MCF 10A (cell line): Measurements from ENCODE around the gene OSCAR. TPM values are rescaled to one million over a fixed set of nuclear protein-coding genes. Genes with fewer than 3 reads are reported as not detected.

ENCODE experiments used
- BruUV-seq: library from RNA; stranded (reverse); fragments of 400-500 nt; replicated peaks from 2 replicates; lab custom pipeline; 2021; lab: Mats Ljungman, UMichigan
- CTCF ChIA-PET: fragments of 300-600 bp; sonication (Branson Sonifier 250); formaldehyde crosslinking; extraction: SDS; loops from one replicate; lab custom pipeline; 2021; ENCODE audit warnings: antibody characterized with exemption, inconsistent platforms; lab: Yijun Ruan, JAX
- POLR2A ChIA-PET: fragments of 300-600, 350-650 bp; sonication (Branson Sonifier 250); formaldehyde crosslinking; extraction: SDS; loops from one replicate; lab custom pipeline; 2020; ENCODE audit warnings: antibody characterized with exemption, inconsistent platforms; lab: Yijun Ruan, JAX
- DNase-seq: peaks from one replicate; pipeline ENCODE4 v3.0.0-alpha.2; 2018; ENCODE audit not compliant: unreplicated experiment
- H3K27ac Mint-ChIP-seq: one replicate; pipeline ENCODE4 v1.8.0; 2022; ENCODE audit warnings: mild to moderate bottlenecking, low read depth, mixed read lengths; ENCODE audit not compliant: unreplicated experiment
- H3K27me3 Mint-ChIP-seq: one replicate; pipeline ENCODE4 v1.8.0; 2022; ENCODE audit warnings: mixed read lengths; ENCODE audit not compliant: insufficient read depth, unreplicated experiment
- H3K36me3 Mint-ChIP-seq: one replicate; pipeline ENCODE4 v1.8.0; 2022; ENCODE audit warnings: mild to moderate bottlenecking, moderate library complexity, mixed read lengths; ENCODE audit not compliant: insufficient read depth, unreplicated experiment
- H3K4me1 Mint-ChIP-seq: one replicate; pipeline ENCODE4 v1.8.0; 2022; ENCODE audit warnings: mixed read lengths; ENCODE audit not compliant: insufficient read depth, unreplicated experiment
- H3K4me3 Mint-ChIP-seq: one replicate; pipeline ENCODE4 v1.8.0; 2022; ENCODE audit warnings: mild to moderate bottlenecking, moderate library complexity, mixed read lengths; ENCODE audit not compliant: unreplicated experiment
- H3K9me3 Mint-ChIP-seq: one replicate; pipeline ENCODE4 v1.8.0; 2022; ENCODE audit warnings: mixed read lengths; ENCODE audit not compliant: unreplicated experiment
- intact Hi-C: fragments of 100-400 bp; cut with micrococcal nuclease; formaldehyde crosslinking; loops from 2 replicates; pipeline ENCODE4 v1.14.1; 2022
- total RNA-seq: library from RNA; stranded (reverse); gene quantifications from 2 replicates; pipeline ENCODE4 v1.2.3, GENCODE V29; 2022
- TF ChIP-seq, protein P1 (sequence below): fragments of 200-600 bp; IDR thresholded peaks from one replicate; pipeline ENCODE4 v1.8.0; 2022; ENCODE audit warnings: antibody characterized with exemption, mild to moderate bottlenecking; ENCODE audit not compliant: unreplicated experiment

The OSCAR gene
- total RNA-seq, 1 experiment from 2014 or later, result 2.9 TPM

DNA sequence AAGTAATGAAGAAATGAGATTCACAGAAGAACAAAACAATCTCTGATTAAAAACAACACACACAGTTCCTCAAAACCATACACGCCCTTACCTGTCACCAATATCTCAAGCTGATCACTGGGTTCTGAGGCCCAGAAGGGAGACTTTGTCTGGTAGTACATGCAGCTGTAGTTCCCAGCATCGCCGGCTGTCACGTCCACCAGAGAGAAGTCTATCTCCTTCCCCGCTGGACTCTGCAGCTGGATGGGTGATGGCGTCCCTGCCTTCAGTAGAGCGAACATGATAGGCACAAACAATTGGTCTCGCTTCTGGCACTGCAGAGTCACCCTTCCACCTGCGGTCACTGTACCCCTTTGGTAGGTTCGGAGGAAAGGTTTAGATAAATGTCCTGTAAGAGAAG lies 26.8 kb downstream of the OSCAR start:
- Mint-ChIP-seq H3K27ac (no peak overlapping the region), H3K4me1 (no peaks in the 10 kb centered on the region), H3K27me3 (no peaks in the 10 kb centered on the region), H3K9me3 (peaks cover 8% of the 10 kb centered on the region), H3K4me3 (no peak overlapping the region), H3K36me3 (no peaks in the 10 kb centered on the region)
- DNase-seq, result no peak
- no TSS peak for BruUV-seq
- ChIA-PET CTCF (no interaction called here), POLR2A (no interaction called here)
- TF ChIP-seq, protein P1, sequence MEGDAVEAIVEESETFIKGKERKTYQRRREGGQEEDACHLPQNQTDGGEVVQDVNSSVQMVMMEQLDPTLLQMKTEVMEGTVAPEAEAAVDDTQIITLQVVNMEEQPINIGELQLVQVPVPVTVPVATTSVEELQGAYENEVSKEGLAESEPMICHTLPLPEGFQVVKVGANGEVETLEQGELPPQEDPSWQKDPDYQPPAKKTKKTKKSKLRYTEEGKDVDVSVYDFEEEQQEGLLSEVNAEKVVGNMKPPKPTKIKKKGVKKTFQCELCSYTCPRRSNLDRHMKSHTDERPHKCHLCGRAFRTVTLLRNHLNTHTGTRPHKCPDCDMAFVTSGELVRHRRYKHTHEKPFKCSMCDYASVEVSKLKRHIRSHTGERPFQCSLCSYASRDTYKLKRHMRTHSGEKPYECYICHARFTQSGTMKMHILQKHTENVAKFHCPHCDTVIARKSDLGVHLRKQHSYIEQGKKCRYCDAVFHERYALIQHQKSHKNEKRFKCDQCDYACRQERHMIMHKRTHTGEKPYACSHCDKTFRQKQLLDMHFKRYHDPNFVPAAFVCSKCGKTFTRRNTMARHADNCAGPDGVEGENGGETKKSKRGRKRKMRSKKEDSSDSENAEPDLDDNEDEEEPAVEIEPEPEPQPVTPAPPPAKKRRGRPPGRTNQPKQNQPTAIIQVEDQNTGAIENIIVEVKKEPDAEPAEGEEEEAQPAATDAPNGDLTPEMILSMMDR, result no peak
- intact Hi-C loops, result no loop called here

DNA sequence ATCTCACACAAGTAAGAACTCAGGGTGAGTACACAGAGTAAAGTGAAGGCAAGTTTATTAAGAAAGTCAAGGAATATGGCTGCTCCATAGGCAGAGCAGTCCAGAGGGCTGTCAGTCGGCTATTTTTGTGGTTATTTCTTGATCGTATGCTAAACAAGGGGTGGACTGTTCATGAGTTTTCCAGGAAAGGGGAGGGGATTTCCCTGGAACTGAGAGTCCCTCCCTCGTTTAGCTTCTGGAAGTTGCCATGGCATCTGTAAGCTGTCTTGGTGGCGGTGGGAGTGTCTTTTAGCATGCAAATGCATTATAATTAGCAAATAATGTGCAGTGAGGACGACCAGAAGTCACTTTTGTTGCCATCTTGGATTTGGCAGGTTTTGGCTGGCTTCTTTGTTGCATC lies 31.1 kb downstream of the OSCAR start:
- Mint-ChIP-seq H3K9me3 (peaks cover 16% of the 10 kb centered on the region), H3K27ac (no peak overlapping the region), H3K4me3 (no peak overlapping the region), H3K4me1 (no peaks in the 10 kb centered on the region), H3K36me3 (no peaks in the 10 kb centered on the region), H3K27me3 (no peaks in the 10 kb centered on the region)
- no peak for DNase-seq
- POLR2A ChIA-PET, result no interaction called here
- intact Hi-C loops, result no loop called here
- TF ChIP-seq, protein P1, result no peak
- CTCF ChIA-PET, result no interaction called here
- BruUV-seq, result no TSS peak

DNA sequence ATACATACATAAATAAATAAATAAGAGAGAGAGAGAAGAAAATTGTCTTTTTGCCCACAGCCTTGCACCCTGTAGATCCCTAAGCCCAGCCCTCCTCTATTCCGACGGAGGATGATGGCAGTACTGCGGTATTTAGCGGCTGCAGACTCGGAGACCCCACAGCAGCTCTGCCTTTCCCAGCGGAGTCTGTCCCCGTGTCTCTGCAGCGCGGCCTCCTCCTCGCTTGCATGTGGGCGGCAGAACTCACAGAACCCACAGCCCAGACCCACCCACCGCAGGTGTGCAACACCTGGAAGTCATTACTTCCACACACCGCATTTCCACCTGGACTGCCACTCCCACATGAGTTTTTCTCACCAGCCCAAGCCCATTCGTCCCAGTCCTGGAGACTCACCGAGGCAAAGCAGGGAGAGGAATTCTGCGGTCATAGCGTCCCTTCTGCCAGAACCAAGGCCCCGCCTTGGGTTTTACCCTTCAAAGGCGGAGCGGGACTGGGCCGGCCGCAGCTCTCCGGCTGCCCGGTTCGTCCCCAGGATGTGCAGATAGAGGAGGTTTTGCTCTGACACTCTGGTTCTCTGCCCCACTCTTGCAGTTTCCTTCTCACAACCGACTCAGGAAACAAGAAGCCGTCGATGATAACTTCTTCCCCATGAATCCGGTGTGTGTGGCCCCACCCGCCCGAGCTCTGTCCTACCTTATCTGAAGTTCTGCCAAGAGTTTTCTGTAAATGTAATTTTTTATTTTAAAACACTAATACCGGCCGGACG lies 37.1 kb downstream of the OSCAR start, which contains the start of gene VSTM1:
Gene VSTM1, minus strand, starts transcription at position 548 of the 767 bp plus-strand sequence. Its CDS starts 120 bp downstream, at position 428.
- Mint-ChIP-seq H3K36me3 (no peaks in the 10 kb centered on the region), H3K4me3 (no peak within 1 kb of the TSS), H3K9me3 (peaks cover 16% of the 10 kb centered on the region), H3K27ac (no peak within 1 kb of the TSS), H3K27me3 (no peaks in the 10 kb centered on the region), H3K4me1 (no peaks in the 10 kb centered on the region)
- intact Hi-C loops, result no loop called here
- CTCF ChIA-PET, result no interaction called here
- BruUV-seq, result no TSS peak
- DNase-seq, result no peak
- POLR2A ChIA-PET, result no interaction called here
- TF ChIP-seq, protein P1, result no peak

DNA sequence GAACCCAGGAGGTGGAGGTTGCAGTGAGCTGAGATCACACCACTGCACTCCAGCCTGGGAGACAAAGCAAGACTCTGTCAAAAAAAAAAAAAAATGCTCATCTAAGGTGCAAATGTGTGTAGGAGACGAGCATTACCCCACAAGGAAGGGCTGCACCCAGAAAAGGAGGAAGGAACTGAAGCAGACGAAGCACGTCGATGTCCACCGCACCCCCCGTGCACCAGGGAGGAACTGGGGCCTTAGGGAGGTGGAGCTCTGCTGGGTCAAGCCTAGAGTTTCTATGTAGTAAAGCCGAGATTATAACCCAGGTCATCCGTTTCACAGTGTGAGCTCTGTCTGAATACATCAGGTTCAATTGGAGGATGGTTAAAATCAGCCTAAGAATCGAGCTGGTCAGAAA lies 38.0 kb downstream of the OSCAR start:
- BruUV-seq, result no TSS peak
- TF ChIP-seq, protein P1, result no peak
- CTCF ChIA-PET, result no interaction called here
- no peaks in the 10 kb centered on the region for H3K4me1 Mint-ChIP-seq
- DNase-seq, result no peak
- H3K36me3 Mint-ChIP-seq, result no peaks in the 10 kb centered on the region
- POLR2A ChIA-PET, result no interaction called here
- no peak overlapping the region for H3K4me3 Mint-ChIP-seq
- no peaks in the 10 kb centered on the region for H3K27me3 Mint-ChIP-seq
- no peak overlapping the region for H3K27ac Mint-ChIP-seq
- peaks cover 16% of the 10 kb centered on the region for H3K9me3 Mint-ChIP-seq
- intact Hi-C loops, result no loop called here
